GM19025 (cell line): ENCODE data around the gene HOXA13.

Experiments
- ATAC-seq: cut with Tn5 transposase; IDR thresholded peaks from one replicate; pipeline ENCODE4 v1.9.1; 2021; ENCODE audit warnings: mild to moderate bottlenecking, low read depth, moderate library complexity; ENCODE audit not compliant: unreplicated experiment

The HOXA13 gene

GRCh38 chr7:27209933-27210440 is 10.1 kb upstream of the HOXA13 start:
- no peak for ATAC-seq

GRCh38 chr7:27208998-27209397 is 9.1 kb upstream of the HOXA13 start:
- no peak for ATAC-seq

- ATAC-seq: no peak
These were observed 7.6 kb upstream of the HOXA13 start for GRCh38 chr7:27207348-27207985.

- no peak for ATAC-seq
These were observed 5.7 kb upstream of the HOXA13 start for GRCh38 chr7:27205325-27206280.

GRCh38 chr7:27204851-27205322 is 5.0 kb upstream of the HOXA13 start:
- no peak for ATAC-seq

GRCh38 chr7:27203964-27204594 is 4.2 kb upstream of the HOXA13 start:
- ATAC-seq: no peak

- no peak for ATAC-seq
These were observed 3.6 kb upstream of the HOXA13 start for GRCh38 chr7:27203365-27203953.

GRCh38 chr7:27202862-27203134 is 2.9 kb upstream of the HOXA13 start:
- ATAC-seq: no peak

- ATAC-seq: no peak
These were observed 2.3 kb upstream of the HOXA13 start for GRCh38 chr7:27202018-27202861.

GRCh38 chr7:27201580-27202017 is 1.7 kb upstream of the HOXA13 start:
- ATAC-seq: no peak

GRCh38 chr7:27200761-27201579 is 1.1 kb upstream of the HOXA13 start:
- ATAC-seq: no peak

GRCh38 chr7:27198871-27199801 is 755 bp downstream of the HOXA13 start:
- ATAC-seq: peak; percentile 16

- ATAC-seq: no peak
These were observed 1.6 kb downstream of the HOXA13 start for GRCh38 chr7:27198138-27198841.

GRCh38 chr7:27197137-27198042 is 2.5 kb downstream of the HOXA13 start:
- no peak for ATAC-seq

- ATAC-seq: no peak
These were observed 3.6 kb downstream of the HOXA13 start for GRCh38 chr7:27196287-27196767.

- no peak for ATAC-seq
These were observed 5.1 kb downstream of the HOXA13 start for GRCh38 chr7:27194686-27195379.
